GM21529 (cell line): ENCODE data around the gene SEC22B.
"Not testable (repeated sequence)": the region's sequence is repeated elsewhere in the genome, so short reads cannot be mapped to it uniquely, and the experiment has no call there.

Experiments
- ATAC-seq: cut with Tn5 transposase; IDR thresholded peaks from one replicate; pipeline ENCODE4 v1.9.1; 2021; ENCODE audit not compliant: unreplicated experiment

Gene SEC22B

DNA sequence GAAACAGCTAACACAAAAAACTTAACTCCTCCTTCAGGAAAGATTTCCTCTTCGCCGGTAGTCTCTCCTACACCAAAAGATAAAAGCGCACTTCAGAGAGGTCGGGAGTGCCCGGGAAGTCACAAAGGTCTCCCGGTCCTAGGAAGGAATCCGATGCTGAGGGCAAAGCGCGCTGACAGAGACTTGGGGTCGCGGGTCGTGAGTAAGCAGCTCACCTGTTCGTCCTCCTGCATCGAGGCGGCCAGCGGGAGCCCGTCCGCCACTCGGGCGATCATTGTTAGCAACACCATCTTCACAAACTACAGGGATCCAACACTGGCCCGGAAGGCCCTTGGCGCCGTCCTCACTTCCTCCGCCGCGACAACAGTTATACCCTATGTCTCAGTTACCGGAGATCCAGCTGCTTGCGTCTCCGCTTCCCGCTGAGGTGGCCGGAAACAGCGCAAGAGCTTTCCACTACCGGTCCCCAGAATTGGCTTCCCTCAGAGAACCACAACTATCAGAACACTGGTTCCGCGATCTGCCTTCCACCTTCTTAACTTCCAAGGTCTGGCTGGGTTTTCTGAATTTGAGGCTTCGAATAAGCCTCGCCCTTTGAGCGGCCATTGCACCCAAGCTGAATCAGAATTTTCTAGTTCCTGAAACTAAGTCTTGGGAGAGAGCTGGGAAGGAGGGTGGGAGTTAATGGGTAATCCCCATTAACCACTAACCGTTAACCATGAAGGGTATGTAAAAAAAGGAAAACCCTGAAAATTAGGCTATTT is at the start of gene SEC22B:
SEC22B (minus strand) TSS at position 429 of the 764 bp plus-strand sequence; CDS start at position 290, 139 bp downstream.
- ATAC-seq: peak; percentile 98

DNA sequence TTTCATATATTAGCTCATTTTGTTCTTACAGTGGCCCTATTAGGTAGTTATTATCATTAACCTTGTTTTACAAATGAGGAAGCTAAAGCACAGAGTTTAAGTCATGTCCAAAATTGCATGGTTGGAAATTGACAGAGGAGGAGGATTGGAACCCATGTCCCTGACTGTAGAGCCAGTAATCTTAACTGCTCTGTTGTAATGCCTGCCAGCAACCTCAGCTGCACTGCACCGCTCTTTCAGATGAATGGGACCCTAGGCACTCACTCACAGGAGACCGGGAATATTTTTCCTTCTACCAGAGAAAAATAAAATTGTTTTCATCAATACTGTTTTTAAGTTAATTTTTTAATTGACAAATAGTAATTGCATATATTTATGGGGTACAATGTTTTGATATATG is 41.6 kb upstream of the SEC22B start:
- ATAC-seq: not testable (repeated sequence)

DNA sequence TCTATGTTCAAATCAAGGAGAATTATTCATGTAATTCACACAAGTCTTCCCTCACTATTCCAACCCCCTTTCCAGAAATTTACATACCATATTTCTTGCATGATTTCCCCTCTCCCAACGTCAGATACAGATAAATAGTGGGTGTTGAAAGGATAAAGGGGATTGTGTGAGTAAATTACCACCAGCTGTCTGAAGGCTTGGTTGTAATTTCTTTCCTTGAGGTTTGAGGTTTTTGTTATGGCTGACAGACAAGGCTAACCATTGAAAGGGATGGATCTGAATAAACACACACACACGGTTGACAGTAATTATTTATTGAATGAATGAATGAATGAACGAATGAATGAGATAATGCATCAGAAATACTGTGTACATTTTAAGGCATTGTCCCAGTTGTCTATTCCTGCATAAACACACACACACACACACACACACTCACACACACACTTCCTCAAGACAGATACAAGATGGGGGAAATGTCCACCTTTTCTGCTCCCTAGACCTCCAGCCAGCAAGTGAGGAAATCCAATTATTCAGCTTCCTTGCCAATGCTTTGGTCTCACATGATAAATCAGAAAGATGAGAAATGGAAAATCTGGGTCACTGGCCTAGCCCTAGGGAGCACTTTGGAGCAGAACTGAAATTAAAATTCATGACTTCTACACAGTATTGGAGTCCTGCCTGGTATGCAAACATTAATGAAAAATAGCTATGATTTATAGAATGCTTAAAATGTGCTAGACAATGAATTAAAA is 41.0 kb upstream of the SEC22B start:
- ATAC-seq: not testable (repeated sequence)

DNA sequence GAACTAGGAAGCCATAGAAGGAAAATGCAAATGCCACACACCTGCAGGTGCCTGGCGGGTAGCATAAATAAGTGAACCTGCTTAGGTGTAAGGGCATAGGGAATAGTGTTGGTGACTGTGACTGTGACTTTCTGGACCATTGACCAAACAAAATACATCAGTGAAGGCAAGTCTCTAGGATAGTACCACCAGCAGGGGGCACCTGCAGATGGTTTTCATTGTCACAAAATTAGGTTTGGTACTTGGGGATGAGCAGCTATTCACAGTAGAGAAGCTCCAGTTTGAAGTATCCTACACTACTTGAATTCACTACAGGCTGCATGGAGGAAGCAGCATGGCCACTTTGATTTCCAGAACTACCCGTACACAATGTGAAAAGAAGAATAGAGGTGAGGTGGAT is 37.3 kb upstream of the SEC22B start:
- ATAC-seq: not testable (repeated sequence)

DNA sequence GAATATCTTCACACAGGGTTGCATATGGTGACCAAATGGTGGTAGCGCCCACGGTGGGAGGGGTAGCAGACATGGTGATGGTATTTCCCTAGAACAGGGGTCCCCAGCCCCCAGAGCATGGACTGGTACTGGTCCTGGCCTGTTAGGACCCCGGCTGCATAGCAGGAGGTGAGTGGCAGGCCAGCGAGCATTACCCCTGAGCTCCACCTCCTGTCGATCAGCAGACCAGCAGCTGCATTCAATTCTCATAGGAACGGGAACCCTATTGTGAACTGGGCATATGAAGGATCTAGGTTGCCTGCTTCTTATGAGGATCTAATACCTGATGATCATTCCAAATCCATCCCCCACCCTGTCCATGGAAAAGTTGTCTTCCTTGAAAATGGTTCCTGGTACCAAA is 34.4 kb upstream of the SEC22B start:
- ATAC-seq: not testable (repeated sequence)

DNA sequence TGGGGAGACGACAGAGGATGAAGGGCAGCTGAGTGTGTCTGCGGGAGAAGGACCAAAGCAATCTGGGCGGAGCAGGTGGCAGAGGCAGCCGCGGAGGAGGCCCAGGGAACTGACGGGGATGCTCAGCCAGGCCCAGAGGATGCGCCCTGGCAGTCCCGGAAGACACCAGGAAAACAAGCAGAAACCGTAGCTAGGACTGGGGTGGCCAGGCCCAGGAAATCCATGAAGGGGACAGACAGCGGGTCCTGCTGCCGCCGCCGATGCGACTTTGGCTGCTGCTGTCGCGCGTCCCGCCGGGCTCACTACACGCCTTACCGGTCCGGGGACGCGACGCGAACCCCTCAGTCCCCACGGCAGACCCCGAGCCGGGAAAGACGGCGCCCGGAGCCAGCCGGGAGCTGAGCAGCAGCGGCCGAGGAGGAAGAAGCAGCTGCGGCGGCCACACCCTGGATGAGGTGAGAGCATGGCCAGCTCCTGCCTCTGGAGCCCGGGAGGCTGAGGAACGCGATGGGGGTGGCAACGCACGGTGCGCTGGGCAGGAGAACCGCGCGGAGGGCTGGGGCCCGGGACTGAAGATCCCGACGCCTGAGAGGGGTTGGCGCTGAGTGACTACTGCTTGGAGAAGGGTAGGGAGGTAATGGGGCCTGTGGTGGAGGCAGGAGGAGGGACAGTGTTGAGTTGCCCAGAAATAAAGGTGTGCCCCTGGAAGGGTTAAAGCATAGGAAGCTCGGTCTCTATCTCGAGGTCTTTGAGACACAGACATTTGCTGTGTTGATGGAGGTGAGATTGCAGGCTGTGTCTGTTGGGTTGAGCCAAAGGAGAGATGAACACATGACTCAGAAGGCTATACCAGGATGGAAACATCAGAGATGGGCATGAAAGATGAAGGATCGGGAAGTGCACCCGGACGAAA is 20.8 kb upstream of the SEC22B start:
- ATAC-seq: not testable (repeated sequence)

DNA sequence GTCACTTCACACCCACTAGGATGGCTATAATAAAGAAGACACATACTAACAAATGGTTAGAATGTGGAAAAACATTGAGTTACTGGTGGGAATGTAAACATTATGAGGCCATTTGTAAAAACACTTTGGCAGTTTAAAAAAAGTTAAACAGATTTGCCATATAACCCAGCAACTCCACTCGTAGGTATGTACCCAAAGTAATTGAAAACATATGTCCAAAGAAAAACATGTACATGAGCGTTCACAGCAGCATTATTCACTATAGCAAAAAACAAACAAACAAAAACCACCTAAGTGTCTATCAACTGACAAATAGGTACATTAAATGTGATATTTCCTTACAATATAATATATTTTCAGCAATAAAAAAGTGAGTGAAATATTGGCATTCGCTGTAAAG is 12.3 kb upstream of the SEC22B start:
- not testable (repeated sequence) for ATAC-seq

DNA sequence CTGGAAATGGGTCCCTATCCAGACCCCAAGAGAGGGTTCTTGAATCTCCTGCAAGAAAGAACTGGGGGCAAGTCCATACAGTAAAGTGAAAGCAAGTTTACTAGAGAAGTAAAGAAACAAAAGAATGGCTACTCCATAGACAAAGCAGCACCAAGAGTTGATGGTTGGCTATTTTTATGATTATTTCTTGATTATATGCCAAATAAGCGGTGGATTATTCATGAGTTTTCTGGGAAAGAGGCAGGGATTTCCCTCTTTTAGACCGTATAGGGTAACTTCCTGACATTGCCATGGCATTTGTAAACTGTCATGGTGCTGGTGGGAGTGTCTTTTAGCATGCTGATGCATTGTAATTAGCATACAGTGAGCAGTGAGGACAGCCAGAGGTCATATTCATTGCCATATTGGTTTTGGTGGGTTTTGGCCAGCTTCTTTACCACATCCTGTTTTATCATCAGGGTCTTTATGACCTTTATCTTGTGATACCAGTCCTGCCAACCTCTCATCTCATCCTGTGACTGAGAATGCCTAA is 5.9 kb upstream of the SEC22B start:
- not testable (repeated sequence) for ATAC-seq

DNA sequence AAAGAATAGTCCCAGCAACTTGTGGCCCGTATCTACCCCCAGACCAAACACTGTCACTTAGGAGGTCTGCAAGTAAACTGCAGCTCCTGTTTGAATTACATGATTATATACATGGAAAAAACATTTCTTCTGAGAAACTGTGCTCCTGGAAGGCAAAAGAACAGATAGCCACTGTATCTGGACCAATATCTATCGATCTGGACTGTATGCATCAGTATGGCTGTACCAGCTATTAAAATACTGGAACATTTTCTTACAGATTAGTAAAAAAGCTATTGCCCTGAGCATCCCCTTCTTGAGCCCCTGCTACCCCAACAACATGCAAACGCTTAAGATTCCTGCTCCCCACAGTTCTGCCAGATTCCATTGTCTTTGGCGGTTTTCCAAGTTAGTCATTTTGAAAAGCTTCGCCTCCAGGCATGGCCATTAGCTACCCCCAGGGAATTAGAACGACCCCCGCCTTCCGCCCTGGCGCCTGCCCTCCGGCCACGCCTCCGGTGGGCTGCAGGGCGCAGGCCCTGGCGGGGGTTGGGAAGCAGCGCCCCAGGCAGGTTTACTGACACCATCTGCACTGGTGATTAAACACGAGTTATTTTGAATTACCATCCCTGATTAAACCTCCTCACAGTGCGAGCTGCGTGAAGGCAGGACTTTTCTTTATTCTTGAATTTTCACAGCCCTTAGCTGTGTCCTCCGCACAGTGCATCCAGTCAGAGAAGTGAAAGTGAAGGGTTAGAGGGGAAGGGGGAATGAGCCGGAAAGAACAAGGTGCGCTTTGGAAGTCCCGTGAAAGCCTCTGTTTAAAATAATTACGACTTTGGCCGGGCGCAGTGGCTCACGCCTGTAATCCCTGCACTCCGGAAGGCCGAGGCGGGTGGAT is 3.7 kb upstream of the SEC22B start:
- not testable (repeated sequence) for ATAC-seq

DNA sequence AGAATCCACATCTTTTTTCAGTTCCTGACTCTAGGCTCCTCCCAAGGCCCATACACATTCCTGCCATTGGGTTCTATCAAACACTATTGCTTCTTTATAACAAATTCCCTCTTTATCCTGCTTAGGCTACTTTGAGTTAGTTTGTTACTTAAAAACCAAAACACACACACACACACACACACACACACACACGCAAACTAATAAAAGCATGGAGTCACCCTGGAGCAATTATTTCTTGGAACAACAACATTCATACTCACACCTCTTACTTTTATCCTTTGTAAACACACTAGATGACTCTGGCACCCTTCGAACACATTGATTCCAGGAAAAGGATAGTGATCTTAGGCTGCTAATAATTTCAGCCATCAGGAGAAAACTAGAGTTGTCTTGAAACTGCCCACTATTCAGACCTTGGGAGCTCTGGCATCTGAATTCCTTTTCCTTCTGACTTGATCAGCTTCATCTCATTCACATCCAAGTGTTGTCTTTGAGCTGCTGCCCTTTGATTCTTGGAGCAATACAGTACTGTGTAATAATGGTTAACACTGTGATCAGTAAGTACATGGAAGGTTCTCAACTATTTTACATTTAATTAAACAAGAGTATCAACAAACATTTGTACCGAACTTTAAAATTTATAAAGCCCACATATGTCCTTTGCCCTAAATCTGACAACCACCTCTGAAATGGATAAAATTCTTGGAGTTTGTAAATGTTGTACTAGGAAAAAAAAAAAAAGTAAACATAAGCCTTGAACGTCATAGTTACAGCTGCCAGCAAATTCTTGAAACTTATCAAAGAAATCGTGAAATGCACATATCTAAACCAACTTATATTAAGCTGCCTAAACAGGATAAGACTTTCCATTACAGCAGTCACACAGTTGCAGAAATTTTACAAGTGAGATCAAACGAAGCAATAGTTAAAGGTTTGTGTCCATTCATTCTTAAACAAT is 2.8 kb upstream of the SEC22B start:
- ATAC-seq: no peak

DNA sequence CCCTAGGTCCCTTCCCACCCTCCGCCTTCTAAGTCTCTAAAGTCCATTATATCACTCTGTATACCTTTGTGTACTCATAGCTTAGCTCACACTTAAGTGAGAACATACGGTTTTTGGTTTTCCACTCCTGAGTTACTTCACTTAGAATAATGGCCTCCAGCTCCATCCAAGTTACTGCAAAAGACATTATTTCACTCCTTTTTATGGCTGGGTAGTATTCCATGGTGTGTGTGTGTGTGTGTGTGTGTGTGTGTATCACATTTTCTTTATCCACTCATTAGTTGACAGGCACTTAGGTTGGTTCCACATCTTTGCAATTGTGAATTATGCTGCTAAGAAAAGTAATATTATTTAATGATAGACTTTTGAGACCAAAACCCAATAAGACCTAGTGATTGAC is 1.7 kb upstream of the SEC22B start:
- ATAC-seq: not testable (repeated sequence)

DNA sequence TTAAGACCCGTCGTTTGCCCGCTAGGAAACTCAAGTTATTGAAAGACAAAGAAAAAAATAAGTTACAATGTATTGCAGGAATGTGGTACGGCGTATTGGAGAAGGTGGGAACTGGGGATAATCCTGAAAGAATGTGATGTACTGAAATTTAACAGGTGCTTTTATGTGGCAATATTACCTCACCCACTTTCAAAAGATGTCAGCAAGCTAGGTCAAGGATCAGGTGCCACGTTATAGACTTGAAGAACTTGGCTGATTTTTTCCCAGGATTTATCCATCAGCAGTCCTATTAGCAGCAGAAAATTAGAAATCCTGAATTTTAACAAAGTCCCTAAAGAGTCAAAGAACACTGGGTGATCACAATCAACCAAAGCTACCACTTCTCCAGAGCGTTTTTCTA is 632 bp downstream of the SEC22B start:
- ATAC-seq: not testable (repeated sequence)

DNA sequence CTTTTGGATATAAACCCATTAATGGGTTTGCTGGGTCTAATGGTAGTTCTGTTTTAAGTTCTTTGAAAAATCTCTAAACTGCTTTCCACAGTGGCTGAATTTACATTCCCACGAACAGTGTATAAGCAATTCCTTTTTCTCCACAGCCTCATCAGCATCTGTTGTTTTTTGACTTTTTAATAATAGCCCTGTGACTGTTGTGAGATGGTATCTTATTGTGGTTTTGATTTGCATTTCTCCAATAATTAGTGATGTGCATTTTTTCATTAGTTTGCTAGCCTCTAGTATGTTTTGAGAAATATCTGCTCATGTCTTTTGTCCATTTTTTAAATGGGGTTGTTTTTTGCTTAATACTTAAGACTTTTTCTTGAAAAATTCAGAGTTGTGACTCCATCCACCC is 11.6 kb downstream of the SEC22B start:
- not testable (repeated sequence) for ATAC-seq

DNA sequence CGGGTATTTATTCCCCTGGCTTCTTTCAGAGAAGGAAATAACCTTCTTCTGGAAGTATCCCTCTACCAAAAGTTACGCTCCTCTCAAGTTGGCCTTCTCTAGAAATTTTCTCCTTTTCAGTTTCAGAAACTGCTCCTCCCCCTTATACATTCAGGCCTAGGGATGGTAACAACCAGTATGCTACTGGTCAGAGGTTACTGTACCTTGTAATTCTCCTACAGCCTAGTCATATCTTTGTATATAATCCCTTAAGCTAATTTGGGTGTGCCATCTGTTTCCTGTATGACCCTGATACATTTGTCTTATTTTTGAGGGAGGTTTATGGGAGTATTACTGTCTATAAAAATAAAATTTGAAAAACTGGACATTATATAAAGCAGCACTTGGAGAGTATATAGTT is 14.3 kb downstream of the SEC22B start:
- not testable (repeated sequence) for ATAC-seq

DNA sequence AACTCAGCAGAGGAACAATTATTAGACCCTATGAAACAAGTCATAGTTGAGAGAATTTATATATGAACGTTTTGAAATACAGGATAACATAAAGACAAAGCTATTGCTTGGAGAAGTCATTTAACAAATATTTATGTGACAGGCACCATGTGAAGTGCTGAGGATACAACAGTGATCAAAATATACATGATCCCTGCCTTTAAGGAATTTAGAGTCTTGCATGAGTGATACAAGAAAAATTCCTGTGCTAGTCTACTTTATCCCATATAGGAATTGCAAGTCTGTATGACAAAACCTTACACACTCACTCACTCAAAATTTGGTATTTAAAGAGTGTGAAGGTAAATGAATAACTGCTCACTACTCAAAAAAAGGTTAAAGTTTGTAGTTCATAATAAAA is 17.8 kb downstream of the SEC22B start:
- not testable (repeated sequence) for ATAC-seq

DNA sequence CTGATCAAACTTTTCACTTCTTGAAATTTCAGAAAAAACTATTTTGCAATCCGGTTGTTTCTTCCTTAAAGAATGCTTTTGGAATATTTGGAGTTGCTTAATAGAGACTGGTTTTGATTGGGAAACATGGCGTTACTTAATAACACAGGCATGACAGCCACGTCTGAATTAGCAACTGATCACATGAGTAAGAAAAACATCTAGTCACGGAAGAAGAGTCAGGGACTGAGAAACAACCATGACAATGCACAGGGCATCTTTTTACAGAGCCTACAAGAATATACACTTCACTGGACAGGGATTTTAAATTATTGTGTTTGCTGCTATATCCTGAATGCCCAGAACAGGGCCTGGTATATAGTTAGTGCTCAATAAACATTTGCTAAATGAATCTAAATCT is 18.2 kb downstream of the SEC22B start:
- not testable (repeated sequence) for ATAC-seq

DNA sequence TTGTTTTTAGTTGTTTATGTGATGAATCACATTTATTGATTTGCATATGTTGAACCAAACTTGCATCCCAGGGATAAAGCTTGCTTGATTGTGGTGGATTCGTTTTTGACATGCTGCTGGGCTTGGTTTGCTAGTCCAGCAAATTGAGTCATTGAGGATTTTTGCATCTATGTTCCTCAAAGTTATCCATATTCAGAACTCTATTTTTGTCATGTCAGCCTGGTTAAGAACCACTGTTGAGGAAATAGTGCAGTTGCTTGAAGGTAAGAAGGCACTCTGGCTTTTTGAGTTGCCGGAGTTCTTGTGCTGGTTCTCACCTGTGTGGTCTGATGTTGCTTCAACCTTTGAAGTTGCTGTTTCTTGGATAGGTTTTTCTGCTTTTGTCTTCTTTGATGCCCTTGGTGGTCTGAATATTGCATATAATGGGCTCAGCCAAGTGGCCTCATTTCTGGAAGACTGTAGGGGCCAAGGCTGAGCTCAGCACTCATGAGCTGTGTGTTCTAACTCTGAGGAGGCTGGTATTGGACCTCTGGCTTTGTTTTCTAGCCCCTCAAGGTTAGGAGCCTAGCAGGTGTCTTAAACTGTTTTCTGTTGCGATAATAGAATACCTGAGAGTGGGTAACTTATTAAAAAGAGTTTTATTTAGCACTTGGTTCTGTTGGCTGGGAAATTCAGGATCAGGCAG is 26.0 kb downstream of the SEC22B start:
- not testable (repeated sequence) for ATAC-seq

DNA sequence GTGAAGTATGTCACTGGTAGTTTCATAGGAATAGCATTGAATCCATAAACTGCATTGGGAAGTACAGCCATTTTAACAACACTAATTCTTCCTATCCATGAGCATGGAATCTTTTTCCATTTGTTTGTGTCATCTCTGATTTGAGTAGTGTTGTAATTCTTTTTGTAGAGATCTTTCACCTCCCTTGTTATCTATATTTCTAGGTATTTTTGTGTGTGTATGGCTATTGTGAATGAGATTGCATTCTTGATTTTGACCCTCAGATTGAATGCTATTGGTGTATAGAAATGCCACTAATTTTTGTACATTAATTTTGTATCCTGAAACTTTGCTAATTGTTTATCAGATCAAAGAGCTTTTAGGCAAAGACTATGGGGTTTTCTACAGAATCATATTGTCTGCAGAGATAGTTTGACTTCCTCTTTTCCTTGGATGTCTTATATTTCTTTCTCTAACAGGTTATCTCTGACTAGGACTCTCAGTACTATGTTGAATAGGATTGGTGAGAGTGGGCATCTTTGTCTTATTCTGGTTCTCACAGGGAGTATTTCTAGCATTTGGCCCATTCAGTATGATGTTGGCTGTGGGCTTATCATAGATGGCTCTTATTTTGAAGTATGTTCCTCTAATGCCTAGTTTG is 26.8 kb downstream of the SEC22B start:
- ATAC-seq: not testable (repeated sequence)
